HCT116 (cell line): ENCODE measurements around the gene PRKAG2. TPM values are rescaled to one million over a fixed set of nuclear protein-coding genes. Genes with fewer than 3 reads are reported as not detected.

ENCODE experiments used
- ATAC-seq: fragments of 200-7000 bp; cut with Tn5 transposase; 2 replicates; pipeline ENCODE4 v1.9.1; 2020; ENCODE audit warnings: mild to moderate bottlenecking, moderate library complexity
- BruUV-seq: library from RNA; stranded (reverse); fragments of 400-500 nt; replicated peaks from 2 replicates; lab custom pipeline; 2021; lab: Mats Ljungman, UMichigan
- CTCF ChIA-PET: fragments of 300-600 bp; sonication (Branson Sonifier 250); formaldehyde crosslinking; loops from one replicate; lab custom pipeline; 2021; ENCODE audit warnings: antibody characterized with exemption; lab: Charles Lee
- POLR2A ChIA-PET: fragments of 300-600, 350-600 bp; sonication (Branson Sonifier 250); formaldehyde crosslinking; loops from one replicate; lab custom pipeline; 2021; ENCODE audit warnings: antibody characterized with exemption; lab: Charles Lee
- RAD21 ChIA-PET, 2 experiments: fragments of 300-600 bp; sonication (Branson Sonifier 250); formaldehyde crosslinking; loops; one replicate each; lab custom pipeline; 2023; ENCODE audit warnings: low total read pairs in 2 of 2; ENCODE audit not compliant: uncharacterized antibody in 2 of 2, unreplicated experiment in 2 of 2, low non-redundant PET in 1 of 2; lab: Charles Lee
- DNase-seq: peaks from one replicate; pipeline ENCODE4 v3.0.0-alpha.2; 2010; ENCODE audit warnings: low read depth, low spot score
- H2AFZ ChIP-seq: fragments of 200-600 bp; shearing (Covaris generic), sonication (generic); 2 replicates; pipeline ENCODE4 v1.6.1; 2017; ENCODE audit warnings: low read depth, mixed run types, mixed read lengths, antibody characterized with exemption, low read length; ENCODE audit not compliant: poor library complexity, severe bottlenecking
- H3K27ac ChIP-seq: 2 replicates; pipeline ENCODE4 v1.5.1; 2012; ENCODE audit warnings: low read depth, low read length
- H3K27me3 ChIP-seq: fragments of 200-600 bp; sonication (generic); 2 replicates; pipeline ENCODE4 v1.6.1; 2016; ENCODE audit warnings: mixed run types, low read length, mixed read lengths; ENCODE audit not compliant: insufficient read depth
- H3K36me3 ChIP-seq, 2 experiments: fragments of 200-500 bp in 1 of 2; fragments of 200-600 bp in 1 of 2; sonication (Bioruptor generic) in 1 of 2; sonication (generic) in 1 of 2; 2 replicates each; pipeline versions ENCODE4 v1.5.1 to v1.6.1; 2014 to 2016; ENCODE audit warnings: low read length in 2 of 2, inconsistent platforms in 1 of 2, mixed read lengths in 1 of 2, mixed run types in 1 of 2; ENCODE audit not compliant: insufficient read depth in 2 of 2, control insufficient read depth in 1 of 2
- H3K4me1 ChIP-seq, 2 experiments: fragments of 200-600 bp in 1 of 2; sonication (generic) in 1 of 2; 2 replicates each; pipeline versions ENCODE4 v1.5.1 to v1.6.1; 2012 to 2017; ENCODE audit warnings: low read length in 2 of 2, inconsistent platforms in 1 of 2, mild to moderate bottlenecking in 1 of 2, mixed read lengths in 1 of 2, mixed run types in 1 of 2, moderate library complexity in 1 of 2; ENCODE audit not compliant: insufficient read depth in 2 of 2, control insufficient read depth in 1 of 2
- H3K4me2 ChIP-seq: fragments of 200-600 bp; sonication (generic); 2 replicates; pipeline ENCODE4 v1.6.1; 2017; ENCODE audit warnings: mixed run types, low read length, mixed read lengths
- H3K4me3 ChIP-seq, 2 experiments: fragments of 200-600 bp in 1 of 2; sonication (generic) in 1 of 2; replicated peaks in 1 of 2; 2 replicates each; pipeline ENCODE4 v1.5.1; 2011 to 2016; ENCODE audit warnings: low read length in 2 of 2, control low read depth in 1 of 2, low read depth in 1 of 2, mild to moderate bottlenecking in 1 of 2, mixed read lengths in 1 of 2, mixed run types in 1 of 2
- H3K79me2 ChIP-seq: fragments of 200-600 bp; sonication (generic); 2 replicates; pipeline ENCODE4 v1.6.1; 2017; ENCODE audit warnings: mild to moderate bottlenecking, mixed run types, low read length, moderate library complexity, mixed read lengths; ENCODE audit not compliant: insufficient read depth
- H3K9ac ChIP-seq: fragments of 200-600 bp; sonication (generic); 2 replicates; pipeline ENCODE4 v1.6.1; 2016; ENCODE audit warnings: low read length, mixed read lengths
- H3K9me2 ChIP-seq: fragments of 200-600 bp; sonication (generic), shearing (Covaris generic); 2 replicates; pipeline ENCODE4 v1.6.1; 2017; ENCODE audit warnings: mixed run types, mild to moderate bottlenecking, moderate library complexity; ENCODE audit not compliant: insufficient read depth
- H3K9me3 ChIP-seq, 2 experiments: fragments of 200-500 bp in 1 of 2; fragments of 200-600 bp in 1 of 2; sonication (Bioruptor generic) in 1 of 2; sonication (generic) in 1 of 2; 2 replicates each; pipeline ENCODE4 v1.6.1; 2014 to 2017; ENCODE audit warnings: low read length in 2 of 2, mixed read lengths in 2 of 2, inconsistent platforms in 1 of 2, low read depth in 1 of 2, mild to moderate bottlenecking in 1 of 2, mixed run types in 1 of 2, moderate library complexity in 1 of 2; ENCODE audit not compliant: control insufficient read depth in 1 of 2, insufficient read depth in 1 of 2
- H4K20me1 ChIP-seq: fragments of 200-600 bp; sonication (generic), shearing (Covaris generic); 2 replicates; pipeline ENCODE4 v1.6.1; 2017; ENCODE audit warnings: mixed run types, mild to moderate bottlenecking, moderate library complexity; ENCODE audit not compliant: insufficient read depth
- CTCF ChIP-seq, 3 experiments: fragments of 200-600 bp in 1 of 3; sonication (generic) in 1 of 3; IDR thresholded peaks in 2 of 3; conservative IDR thresholded peaks in 1 of 3; 2 replicates each; pipeline ENCODE4 v1.5.1; 2012 to 2017; ENCODE audit warnings: low read depth in 2 of 3, low read length in 2 of 3, antibody characterized with exemption in 1 of 3, borderline replicate concordance in 1 of 3, control low read depth in 1 of 3, mild to moderate bottlenecking in 1 of 3, mixed read lengths in 1 of 3, mixed run types in 1 of 3, moderate library complexity in 1 of 3; ENCODE audit not compliant: insufficient read depth in 1 of 3
- ELF1 ChIP-seq: IDR thresholded peaks from 2 replicates; pipeline ENCODE4 v1.6.1; 2012; ENCODE audit warnings: low read depth, borderline replicate concordance
- FOSL1 ChIP-seq: IDR thresholded peaks from 2 replicates; pipeline ENCODE4 v1.6.1; 2012; ENCODE audit warnings: low read depth
- SIN3A ChIP-seq: IDR thresholded peaks from 2 replicates; pipeline ENCODE4 v1.6.1; 2012; ENCODE audit warnings: low read depth
- TCF7L2 ChIP-seq: IDR thresholded peaks from 2 replicates; pipeline ENCODE4 v1.7.0; 2011; ENCODE audit warnings: borderline replicate concordance, inconsistent platforms; ENCODE audit not compliant: insufficient read depth, insufficient read length; ENCODE audit errors: extremely low read depth
- intact Hi-C: fragments of 100-400 bp; cut with micrococcal nuclease; formaldehyde crosslinking; loops from 2 replicates; pipeline ENCODE4 v1.10.0; 2022
- total RNA-seq: library from RNA; stranded (reverse); gene quantifications from one replicate; pipeline ENCODE4 v1.2.1, GENCODE V29; 2021; ENCODE audit not compliant: unreplicated experiment
- TF ChIP-seq, protein P1 (sequence below): IDR thresholded peaks from 2 replicates; pipeline ENCODE4 v1.6.1; 2012; ENCODE audit warnings: low read depth
- TF ChIP-seq, protein P2 (sequence below): IDR thresholded peaks from 2 replicates; pipeline ENCODE4 v1.6.1; 2011; ENCODE audit warnings: mild to moderate bottlenecking, low read length, moderate library complexity; ENCODE audit not compliant: insufficient replicate concordance; ENCODE audit errors: extremely low read depth

Gene PRKAG2
- total RNA-seq, 1 experiment from 2014 or later: 23.6 TPM

- no TSS peak for BruUV-seq
- Histone ChIP-seq H3K4me3 (no peak overlapping the region), H3K36me3 (no peaks in the 10 kb centered on the region), H3K9me2 (no peaks in the 10 kb centered on the region), H4K20me1 (no peaks in the 10 kb centered on the region), H3K9ac (no peak overlapping the region)
- CTCF ChIA-PET: no interaction called here
- intact Hi-C loops: no loop called here
- no peak for ATAC-seq
- no peak for TF ChIP-seq FOSL1
- TF ChIP-seq, protein P1, sequence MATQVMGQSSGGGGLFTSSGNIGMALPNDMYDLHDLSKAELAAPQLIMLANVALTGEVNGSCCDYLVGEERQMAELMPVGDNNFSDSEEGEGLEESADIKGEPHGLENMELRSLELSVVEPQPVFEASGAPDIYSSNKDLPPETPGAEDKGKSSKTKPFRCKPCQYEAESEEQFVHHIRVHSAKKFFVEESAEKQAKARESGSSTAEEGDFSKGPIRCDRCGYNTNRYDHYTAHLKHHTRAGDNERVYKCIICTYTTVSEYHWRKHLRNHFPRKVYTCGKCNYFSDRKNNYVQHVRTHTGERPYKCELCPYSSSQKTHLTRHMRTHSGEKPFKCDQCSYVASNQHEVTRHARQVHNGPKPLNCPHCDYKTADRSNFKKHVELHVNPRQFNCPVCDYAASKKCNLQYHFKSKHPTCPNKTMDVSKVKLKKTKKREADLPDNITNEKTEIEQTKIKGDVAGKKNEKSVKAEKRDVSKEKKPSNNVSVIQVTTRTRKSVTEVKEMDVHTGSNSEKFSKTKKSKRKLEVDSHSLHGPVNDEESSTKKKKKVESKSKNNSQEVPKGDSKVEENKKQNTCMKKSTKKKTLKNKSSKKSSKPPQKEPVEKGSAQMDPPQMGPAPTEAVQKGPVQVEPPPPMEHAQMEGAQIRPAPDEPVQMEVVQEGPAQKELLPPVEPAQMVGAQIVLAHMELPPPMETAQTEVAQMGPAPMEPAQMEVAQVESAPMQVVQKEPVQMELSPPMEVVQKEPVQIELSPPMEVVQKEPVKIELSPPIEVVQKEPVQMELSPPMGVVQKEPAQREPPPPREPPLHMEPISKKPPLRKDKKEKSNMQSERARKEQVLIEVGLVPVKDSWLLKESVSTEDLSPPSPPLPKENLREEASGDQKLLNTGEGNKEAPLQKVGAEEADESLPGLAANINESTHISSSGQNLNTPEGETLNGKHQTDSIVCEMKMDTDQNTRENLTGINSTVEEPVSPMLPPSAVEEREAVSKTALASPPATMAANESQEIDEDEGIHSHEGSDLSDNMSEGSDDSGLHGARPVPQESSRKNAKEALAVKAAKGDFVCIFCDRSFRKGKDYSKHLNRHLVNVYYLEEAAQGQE: no peak
- TF ChIP-seq ELF1: no peak
- TF ChIP-seq TCF7L2: no peak
- no peak for TF ChIP-seq CTCF (IDR thresholded peaks at IDR 0.05 in 2 of 3, conservative IDR thresholded peaks at IDR 0.05 in 1 of 3; ENCODE audit: borderline replicate concordance in 1 of 3, insufficient read depth in 1 of 3, low read depth in 2 of 3, low read length in 2 of 3)
- no peak for TF ChIP-seq SIN3A
- TF ChIP-seq, protein P2, sequence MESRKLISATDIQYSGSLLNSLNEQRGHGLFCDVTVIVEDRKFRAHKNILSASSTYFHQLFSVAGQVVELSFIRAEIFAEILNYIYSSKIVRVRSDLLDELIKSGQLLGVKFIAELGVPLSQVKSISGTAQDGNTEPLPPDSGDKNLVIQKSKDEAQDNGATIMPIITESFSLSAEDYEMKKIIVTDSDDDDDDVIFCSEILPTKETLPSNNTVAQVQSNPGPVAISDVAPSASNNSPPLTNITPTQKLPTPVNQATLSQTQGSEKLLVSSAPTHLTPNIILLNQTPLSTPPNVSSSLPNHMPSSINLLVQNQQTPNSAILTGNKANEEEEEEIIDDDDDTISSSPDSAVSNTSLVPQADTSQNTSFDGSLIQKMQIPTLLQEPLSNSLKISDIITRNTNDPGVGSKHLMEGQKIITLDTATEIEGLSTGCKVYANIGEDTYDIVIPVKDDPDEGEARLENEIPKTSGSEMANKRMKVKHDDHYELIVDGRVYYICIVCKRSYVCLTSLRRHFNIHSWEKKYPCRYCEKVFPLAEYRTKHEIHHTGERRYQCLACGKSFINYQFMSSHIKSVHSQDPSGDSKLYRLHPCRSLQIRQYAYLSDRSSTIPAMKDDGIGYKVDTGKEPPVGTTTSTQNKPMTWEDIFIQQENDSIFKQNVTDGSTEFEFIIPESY: no peak
- TF ChIP-seq, all 23 proteins: peak for 0
- Histone ChIP-seq H3K4me2 (no peak overlapping the region), H3K4me1 (peaks cover 0 to 7% of the 10 kb centered on the region in 2 experiments; a peak in 1 of 4 replicates), H3K27ac (no peak overlapping the region), H3K79me2 (no peaks in the 10 kb centered on the region), H3K27me3 (no peaks in the 10 kb centered on the region), H3K9me3 (no peaks in the 10 kb centered on the region), H2AFZ (no peak overlapping the region)
- ChIA-PET POLR2A (interaction anchor here (0.6 kb wide), 1 partner anchor 17 kb away, joined by 5 read pairs; no protein-coding TSS in a partner anchor), RAD21 (no interaction called here)
- DNase-seq: no peak
These were observed 60.2 kb downstream of the PRKAG2 start for GRCh38 chr7:151816562-151817314.
